ENCODE measurements around the gene DNAI1. TPM values are rescaled to one million over a fixed set of nuclear protein-coding genes. Genes with fewer than 3 reads are reported as not detected.
A peak's percentile ranks its signal among the peaks of the same experiment; 100 is the strongest.
"Not testable (repeated sequence)": the region's sequence is repeated elsewhere in the genome, so short reads cannot be mapped to it uniquely, and the experiment has no call there.

The DNAI1 gene
- total RNA-seq, 6 experiments from 2014 or later: not detected

GRCh38 chr9:34522091-34522887 is 63.7 kb downstream of the DNAI1 start:
- 13% methylated on average over 16 of the region's 31 CpGs for WGBS (ENCODE audit: insufficient coverage, low coverage, low lambda C conversion rate, missing lambda C conversion rate)
- no peak for TF ChIP-seq POLR2A (IDR thresholded peaks at IDR 0.05)
- no peak for TF ChIP-seq CTCF (IDR thresholded peaks at IDR 0.05)
- no peak for DNase-seq
- Histone ChIP-seq H3K4me1 (peaks cover 0 to 9% (median 2%) of the 10 kb centered on the region in 4 donors), H3K4me3 (peak overlapping the region; percentile 29 to 46 (median 33)), H3K27ac (no peak overlapping the region), H3K36me3 (no peaks in the 10 kb centered on the region), H3K27me3 (no peaks in the 10 kb centered on the region), H3K9me3 (no peaks in the 10 kb centered on the region)
- intact Hi-C loops (cut with DNase I): no loop called here
- ATAC-seq: no peak

- Histone ChIP-seq H3K36me3 (no peaks in the 10 kb centered on the region), H3K4me3 (peak within 1 kb of the TSS; percentile 29 to 46 (median 33)), H3K27me3 (no peaks in the 10 kb centered on the region), H3K27ac (peak within 1 kb of the TSS in 1 of 3 donors; percentile 37), H3K4me1 (peaks cover 0 to 9% (median 2%) of the 10 kb centered on the region in 4 donors), H3K9me3 (no peaks in the 10 kb centered on the region)
- 20% methylated on average over 5 of the region's 63 CpGs for WGBS (ENCODE audit: insufficient coverage, low coverage, low lambda C conversion rate, missing lambda C conversion rate)
- TF ChIP-seq CTCF (IDR thresholded peaks at IDR 0.05): peak in 1 of 4 donors; percentile 6
- no peak for TF ChIP-seq POLR2A (IDR thresholded peaks at IDR 0.05)
- ATAC-seq (peak; percentile 97 to 99 (median 98)), DNase-seq (peak; percentile 89 to 92 (median 90))
- intact Hi-C loops (cut with DNase I): no loop called here
These were observed 64.6 kb downstream of the DNAI1 start, which contains the start of gene ENHO for GRCh38 chr9:34522971-34523797. TSS of gene ENHO (minus strand) at chr9:34522990. CDS start at chr9:34521695, 1,295 bp downstream.

GRCh38 chr9:34524349-34524748 is 65.7 kb downstream of the DNAI1 start:
- H3K27me3 ChIP-seq: no peaks in the 10 kb centered on the region
- H3K36me3 ChIP-seq: no peaks in the 10 kb centered on the region
- H3K4me3 ChIP-seq: no peak overlapping the region
- intact Hi-C loops (cut with DNase I): no loop called here
- WGBS (ENCODE audit: insufficient coverage, low coverage, low lambda C conversion rate, missing lambda C conversion rate): 94% methylated on average over 2 of the region's 3 CpGs
- H3K9me3 ChIP-seq: no peaks in the 10 kb centered on the region
- DNase-seq: peak in 1 of 3 donors; percentile 9
- TF ChIP-seq CTCF (IDR thresholded peaks at IDR 0.05): no peak
- no peak for TF ChIP-seq POLR2A (IDR thresholded peaks at IDR 0.05)
- ATAC-seq: no peak
- H3K27ac ChIP-seq: no peak overlapping the region
- H3K4me1 ChIP-seq: peaks cover 0 to 9% (median 2%) of the 10 kb centered on the region in 4 donors

GRCh38 chr9:34526026-34526425 is 67.4 kb downstream of the DNAI1 start:
- Histone ChIP-seq H3K36me3 (no peaks in the 10 kb centered on the region), H3K27ac (no peak overlapping the region), H3K27me3 (no peaks in the 10 kb centered on the region), H3K9me3 (no peaks in the 10 kb centered on the region), H3K4me1 (peaks cover 0 to 9% (median 2%) of the 10 kb centered on the region in 4 donors), H3K4me3 (no peak overlapping the region)
- WGBS (ENCODE audit: insufficient coverage, low coverage, low lambda C conversion rate, missing lambda C conversion rate): no CpG with 5 or more reads among the region's 2 CpGs
- intact Hi-C loops (cut with DNase I): no loop called here
- no peak for ATAC-seq
- TF ChIP-seq POLR2A (IDR thresholded peaks at IDR 0.05): no peak
- no peak for TF ChIP-seq CTCF (IDR thresholded peaks at IDR 0.05)
- DNase-seq: no peak

GRCh38 chr9:34532041-34532440 is 73.4 kb downstream of the DNAI1 start:
- H3K4me1 ChIP-seq; H3K9me3 ChIP-seq; H3K36me3 ChIP-seq; DNase-seq; H3K27me3 ChIP-seq; ATAC-seq; H3K4me3 ChIP-seq; intact Hi-C loops (cut with DNase I); H3K27ac ChIP-seq: not testable (repeated sequence)
- 84% methylated on average over 4 of the region's 8 CpGs for WGBS (ENCODE audit: insufficient coverage, low coverage, low lambda C conversion rate, missing lambda C conversion rate)
